Measurements from ENCODE around the gene EVPLL.
"Not testable (repeated sequence)": the region's sequence is repeated elsewhere in the genome, so short reads cannot be mapped to it uniquely, and the experiment has no call there.

DNA sequence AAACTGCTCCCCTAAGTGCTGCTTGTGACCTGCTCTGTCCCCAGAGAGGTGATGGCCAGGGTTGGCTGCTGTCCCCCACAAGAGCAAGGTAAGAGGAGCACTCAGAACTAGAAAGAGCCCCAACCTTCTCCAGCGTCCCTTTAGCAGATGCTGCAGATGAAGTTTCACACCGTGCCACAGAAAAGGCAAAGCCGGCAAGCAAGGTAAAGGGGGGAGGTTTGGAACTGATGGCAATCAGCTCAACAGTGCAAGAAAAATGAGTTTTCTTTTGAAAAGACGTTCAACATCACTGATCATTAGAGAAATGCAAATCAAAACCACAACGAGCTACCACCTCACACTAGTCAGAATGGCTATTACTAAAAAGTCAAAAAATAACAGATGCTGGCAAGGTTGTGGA, 26.0 kb downstream of the EVPLL start:
- TF ChIP-seq POLR2A (IDR thresholded peaks at IDR 0.05) = not testable (repeated sequence)
- TF ChIP-seq, protein P1, sequence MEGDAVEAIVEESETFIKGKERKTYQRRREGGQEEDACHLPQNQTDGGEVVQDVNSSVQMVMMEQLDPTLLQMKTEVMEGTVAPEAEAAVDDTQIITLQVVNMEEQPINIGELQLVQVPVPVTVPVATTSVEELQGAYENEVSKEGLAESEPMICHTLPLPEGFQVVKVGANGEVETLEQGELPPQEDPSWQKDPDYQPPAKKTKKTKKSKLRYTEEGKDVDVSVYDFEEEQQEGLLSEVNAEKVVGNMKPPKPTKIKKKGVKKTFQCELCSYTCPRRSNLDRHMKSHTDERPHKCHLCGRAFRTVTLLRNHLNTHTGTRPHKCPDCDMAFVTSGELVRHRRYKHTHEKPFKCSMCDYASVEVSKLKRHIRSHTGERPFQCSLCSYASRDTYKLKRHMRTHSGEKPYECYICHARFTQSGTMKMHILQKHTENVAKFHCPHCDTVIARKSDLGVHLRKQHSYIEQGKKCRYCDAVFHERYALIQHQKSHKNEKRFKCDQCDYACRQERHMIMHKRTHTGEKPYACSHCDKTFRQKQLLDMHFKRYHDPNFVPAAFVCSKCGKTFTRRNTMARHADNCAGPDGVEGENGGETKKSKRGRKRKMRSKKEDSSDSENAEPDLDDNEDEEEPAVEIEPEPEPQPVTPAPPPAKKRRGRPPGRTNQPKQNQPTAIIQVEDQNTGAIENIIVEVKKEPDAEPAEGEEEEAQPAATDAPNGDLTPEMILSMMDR (IDR thresholded peaks at IDR 0.05) = not testable (repeated sequence)
